ENCODE results near the gene CDO1.

CDO1 gene

GRCh38 chr5:115785381-115786065 is 30.9 kb downstream of the CDO1 start:
- DNase-seq (ENCODE audit: low read depth), result no peak

- no peak for DNase-seq (ENCODE audit: low read depth)
These were observed 38.0 kb downstream of the CDO1 start for GRCh38 chr5:115778417-115778816.

- DNase-seq (ENCODE audit: low read depth), result no peak
These were observed 39.5 kb downstream of the CDO1 start for GRCh38 chr5:115776989-115777388.

GRCh38 chr5:115775999-115776398 is 40.5 kb downstream of the CDO1 start:
- DNase-seq (ENCODE audit: low read depth), result no peak

GRCh38 chr5:115774684-115775083 is 41.8 kb downstream of the CDO1 start:
- no peak for DNase-seq (ENCODE audit: low read depth)

GRCh38 chr5:115772731-115773475 is 43.6 kb downstream of the CDO1 start:
- no peak for DNase-seq (ENCODE audit: low read depth)

GRCh38 chr5:115770466-115770865 is 46.0 kb downstream of the CDO1 start:
- DNase-seq (ENCODE audit: low read depth), result no peak

DNA sequence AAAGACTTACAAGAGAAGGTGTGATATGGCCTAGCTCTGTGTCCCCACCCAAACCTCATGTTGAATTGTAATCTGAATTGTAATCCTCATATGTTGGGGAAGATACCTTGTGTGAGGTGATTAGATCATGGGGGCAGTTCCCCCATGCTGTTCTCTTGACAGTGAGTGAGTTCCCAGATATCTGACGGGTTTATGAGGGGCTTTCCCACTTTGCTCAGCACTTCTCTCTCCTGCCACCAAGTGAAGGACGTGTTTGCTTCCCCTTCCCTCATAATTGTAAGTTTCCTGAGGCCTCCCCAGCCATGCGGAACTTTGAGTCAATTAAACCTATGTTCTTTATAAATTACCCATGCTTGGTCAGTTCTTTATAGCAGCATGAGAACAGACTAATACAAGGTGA is 49.0 kb downstream of the CDO1 start:
- DNase-seq (ENCODE audit: low read depth), result no peak

- no peak for DNase-seq (ENCODE audit: low read depth)
These were observed 49.9 kb downstream of the CDO1 start for GRCh38 chr5:115766608-115767007.

GRCh38 chr5:115758356-115758755 is 58.1 kb downstream of the CDO1 start:
- no peak for DNase-seq (ENCODE audit: low read depth)

- no peak for DNase-seq (ENCODE audit: low read depth)
These were observed 60.8 kb downstream of the CDO1 start for GRCh38 chr5:115755675-115756074.
